Fibroblast of lung (primary cell): ENCODE measurements around the gene LAX1.

Experiments
- EZH2 ChIP-seq: IDR thresholded peaks from 2 replicates; pipeline ENCODE4 v1.5.1; 2012; ENCODE audit warnings: low read length, control low read depth, mild to moderate bottlenecking; ENCODE audit errors: missing control alignments
- TF ChIP-seq, protein P1 (sequence below), 2 donors: IDR thresholded peaks in 1 of 2; conservative IDR thresholded peaks in 1 of 2; 1 replicate in 1 of 2; 2 replicates in 1 of 2; pipeline ENCODE4 v1.5.1; 2011 to 2012; ENCODE audit warnings: low read length in 2 of 2, control low read depth in 1 of 2, inconsistent platforms in 1 of 2, low read depth in 1 of 2, mild to moderate bottlenecking in 1 of 2

- TF ChIP-seq, protein P1, sequence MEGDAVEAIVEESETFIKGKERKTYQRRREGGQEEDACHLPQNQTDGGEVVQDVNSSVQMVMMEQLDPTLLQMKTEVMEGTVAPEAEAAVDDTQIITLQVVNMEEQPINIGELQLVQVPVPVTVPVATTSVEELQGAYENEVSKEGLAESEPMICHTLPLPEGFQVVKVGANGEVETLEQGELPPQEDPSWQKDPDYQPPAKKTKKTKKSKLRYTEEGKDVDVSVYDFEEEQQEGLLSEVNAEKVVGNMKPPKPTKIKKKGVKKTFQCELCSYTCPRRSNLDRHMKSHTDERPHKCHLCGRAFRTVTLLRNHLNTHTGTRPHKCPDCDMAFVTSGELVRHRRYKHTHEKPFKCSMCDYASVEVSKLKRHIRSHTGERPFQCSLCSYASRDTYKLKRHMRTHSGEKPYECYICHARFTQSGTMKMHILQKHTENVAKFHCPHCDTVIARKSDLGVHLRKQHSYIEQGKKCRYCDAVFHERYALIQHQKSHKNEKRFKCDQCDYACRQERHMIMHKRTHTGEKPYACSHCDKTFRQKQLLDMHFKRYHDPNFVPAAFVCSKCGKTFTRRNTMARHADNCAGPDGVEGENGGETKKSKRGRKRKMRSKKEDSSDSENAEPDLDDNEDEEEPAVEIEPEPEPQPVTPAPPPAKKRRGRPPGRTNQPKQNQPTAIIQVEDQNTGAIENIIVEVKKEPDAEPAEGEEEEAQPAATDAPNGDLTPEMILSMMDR (conservative IDR thresholded peaks at IDR 0.05 in 1 of 2, IDR thresholded peaks at IDR 0.05 in 1 of 2; ENCODE audit: low read depth in 1 of 2, low read length in 2 of 2) = no peak
- no peak for TF ChIP-seq EZH2
Observed at GRCh38 chr1:203791498-203791897, 26.5 kb downstream of the LAX1 start.
